ENCODE data around the gene PEF1. TPM values are rescaled to one million over a fixed set of nuclear protein-coding genes. Genes with fewer than 3 reads are reported as not detected.

Gene PEF1
- total RNA-seq, 3 donors from 2014 or later (not counting 1 experiment from before 2014, with no cell fraction given), result 48.9 to 62.8 (median 49.9) TPM

DNA sequence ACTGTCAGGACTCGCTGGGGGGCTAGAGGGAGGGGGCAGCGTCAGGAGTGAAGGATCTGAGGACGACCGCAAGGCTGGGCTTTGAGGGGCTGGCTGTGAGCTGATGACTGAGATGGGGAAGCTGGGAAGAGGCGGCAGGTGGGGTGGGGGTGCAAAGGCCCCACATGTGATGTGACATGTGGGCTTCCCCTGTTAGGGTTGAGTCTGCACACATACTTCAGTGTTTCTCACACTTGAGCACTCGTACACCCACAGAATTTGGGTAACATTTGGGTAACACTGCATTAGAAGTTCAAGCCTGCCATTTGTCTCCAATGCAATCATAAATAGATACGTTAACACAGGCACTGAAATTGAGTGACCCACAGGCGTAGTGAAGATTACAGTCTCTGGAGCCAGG is 42.9 kb upstream of the PEF1 start:
- no peaks in the 10 kb centered on the region for H3K36me3 Mint-ChIP-seq
- no peaks in the 10 kb centered on the region for H3K27me3 ChIP-seq (ENCODE audit: control insufficient read depth, insufficient read depth, low read length)
- no peak overlapping the region for H3K4me3 ChIP-seq (ENCODE audit: low read length)
- H3K9me3 Mint-ChIP-seq, result no peaks in the 10 kb centered on the region
- peaks cover 0 to 8% of the 10 kb centered on the region in 2 donors for H3K27me3 Mint-ChIP-seq (ENCODE audit: low read depth in 2 of 2)
- H3K4me1 Mint-ChIP-seq, result peaks cover 0 to 11% of the 10 kb centered on the region in 2 donors
- H3K36me3 ChIP-seq (ENCODE audit: control insufficient read depth, insufficient read depth, low read length), result no peaks in the 10 kb centered on the region
- H3K27ac Mint-ChIP-seq, result no peak overlapping the region
- TF ChIP-seq, protein P1, sequence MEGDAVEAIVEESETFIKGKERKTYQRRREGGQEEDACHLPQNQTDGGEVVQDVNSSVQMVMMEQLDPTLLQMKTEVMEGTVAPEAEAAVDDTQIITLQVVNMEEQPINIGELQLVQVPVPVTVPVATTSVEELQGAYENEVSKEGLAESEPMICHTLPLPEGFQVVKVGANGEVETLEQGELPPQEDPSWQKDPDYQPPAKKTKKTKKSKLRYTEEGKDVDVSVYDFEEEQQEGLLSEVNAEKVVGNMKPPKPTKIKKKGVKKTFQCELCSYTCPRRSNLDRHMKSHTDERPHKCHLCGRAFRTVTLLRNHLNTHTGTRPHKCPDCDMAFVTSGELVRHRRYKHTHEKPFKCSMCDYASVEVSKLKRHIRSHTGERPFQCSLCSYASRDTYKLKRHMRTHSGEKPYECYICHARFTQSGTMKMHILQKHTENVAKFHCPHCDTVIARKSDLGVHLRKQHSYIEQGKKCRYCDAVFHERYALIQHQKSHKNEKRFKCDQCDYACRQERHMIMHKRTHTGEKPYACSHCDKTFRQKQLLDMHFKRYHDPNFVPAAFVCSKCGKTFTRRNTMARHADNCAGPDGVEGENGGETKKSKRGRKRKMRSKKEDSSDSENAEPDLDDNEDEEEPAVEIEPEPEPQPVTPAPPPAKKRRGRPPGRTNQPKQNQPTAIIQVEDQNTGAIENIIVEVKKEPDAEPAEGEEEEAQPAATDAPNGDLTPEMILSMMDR (IDR thresholded peaks at IDR 0.05), result no peak
- H3K27ac ChIP-seq (ENCODE audit: low read length), result no peak overlapping the region
- no peak for ATAC-seq
- DNase-seq, result no peak
- H3K4me1 ChIP-seq (ENCODE audit: control insufficient read depth, insufficient read depth, low read length), result peaks cover 4% of the 10 kb centered on the region
- intact Hi-C loops (cut with micrococcal nuclease), result no loop called here
- no peak overlapping the region for H3K4me3 Mint-ChIP-seq
- 83% methylated on average over 8 of the region's 8 CpGs for WGBS (ENCODE audit: insufficient coverage)
- H3K9me3 ChIP-seq (ENCODE audit: control insufficient read depth, insufficient read depth, low read length), result no peaks in the 10 kb centered on the region

DNA sequence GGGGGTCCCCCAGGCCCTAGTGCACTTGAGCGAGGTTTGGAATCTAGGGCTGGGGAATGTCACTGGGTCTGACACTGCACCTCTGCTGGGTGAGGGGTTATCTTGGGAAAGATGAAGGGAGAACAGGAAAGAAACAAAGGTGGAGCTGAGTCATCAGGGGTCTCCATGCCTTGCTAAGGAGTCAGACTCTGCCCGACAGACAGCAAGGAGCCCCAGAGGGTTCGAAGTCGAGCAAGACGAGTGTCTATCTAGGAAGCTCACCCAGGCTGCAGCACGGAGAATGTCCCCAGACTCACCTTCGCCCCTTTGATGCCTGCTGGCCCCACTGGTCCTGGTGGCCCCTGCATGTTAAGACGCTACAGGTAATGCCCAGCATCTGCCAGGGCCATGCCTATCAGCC is 41.1 kb upstream of the PEF1 start:
- DNase-seq (no peak), ATAC-seq (no peak)
- Histone ChIP-seq H3K4me3 (ENCODE audit: low read length) (no peak overlapping the region), H3K27me3 (ENCODE audit: control insufficient read depth, insufficient read depth, low read length) (no peaks in the 10 kb centered on the region), H3K36me3 (ENCODE audit: control insufficient read depth, insufficient read depth, low read length) (no peaks in the 10 kb centered on the region), H3K4me1 (ENCODE audit: control insufficient read depth, insufficient read depth, low read length) (peaks cover 4% of the 10 kb centered on the region), H3K27ac (ENCODE audit: low read length) (no peak overlapping the region), H3K9me3 (ENCODE audit: control insufficient read depth, insufficient read depth, low read length) (no peaks in the 10 kb centered on the region)
- Mint-ChIP-seq H3K4me3 (no peak overlapping the region), H3K9me3 (no peaks in the 10 kb centered on the region), H3K27me3 (ENCODE audit: low read depth in 2 of 2) (peaks cover 0 to 8% of the 10 kb centered on the region in 2 donors), H3K36me3 (no peaks in the 10 kb centered on the region), H3K4me1 (peaks cover 0 to 11% of the 10 kb centered on the region in 2 donors), H3K27ac (no peak overlapping the region)
- intact Hi-C loops (cut with micrococcal nuclease), result no loop called here
- TF ChIP-seq, protein P1 (IDR thresholded peaks at IDR 0.05), result no peak
- 86% methylated on average over 8 of the region's 8 CpGs for WGBS (ENCODE audit: insufficient coverage)

DNA sequence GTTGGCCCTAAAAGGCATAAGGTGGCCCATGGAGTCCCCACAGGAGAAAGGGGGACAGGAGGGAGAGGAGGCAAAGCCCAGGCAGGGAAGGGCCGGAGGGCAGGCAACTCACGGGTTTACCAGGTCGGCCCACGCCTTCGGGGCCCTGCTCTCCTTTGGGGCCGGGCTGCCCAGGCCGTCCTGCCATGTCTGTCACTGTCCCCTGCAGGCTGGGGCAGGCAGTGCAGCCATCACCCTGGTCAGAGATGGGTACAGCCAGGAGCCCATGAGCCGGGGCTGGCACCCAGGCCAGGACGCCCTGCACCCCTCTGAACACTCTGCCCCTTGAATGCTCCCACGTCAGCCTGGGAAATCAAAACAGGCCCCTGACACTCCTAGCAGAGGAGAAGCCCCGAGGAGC is 39.3 kb upstream of the PEF1 start:
- H3K27ac ChIP-seq (ENCODE audit: low read length), result no peak overlapping the region
- peaks cover 4% of the 10 kb centered on the region for H3K4me1 ChIP-seq (ENCODE audit: control insufficient read depth, insufficient read depth, low read length)
- ATAC-seq, result peak in 1 of 3 donors; percentile 50
- H3K9me3 Mint-ChIP-seq, result no peaks in the 10 kb centered on the region
- DNase-seq, result no peak
- peaks cover 0 to 8% of the 10 kb centered on the region in 2 donors for H3K27me3 Mint-ChIP-seq (ENCODE audit: low read depth in 2 of 2)
- 85% methylated on average over 11 of the region's 11 CpGs for WGBS (ENCODE audit: insufficient coverage)
- no peaks in the 10 kb centered on the region for H3K9me3 ChIP-seq (ENCODE audit: control insufficient read depth, insufficient read depth, low read length)
- no peak overlapping the region for H3K4me3 ChIP-seq (ENCODE audit: low read length)
- intact Hi-C loops (cut with micrococcal nuclease), result no loop called here
- H3K27ac Mint-ChIP-seq, result no peak overlapping the region
- no peaks in the 10 kb centered on the region for H3K27me3 ChIP-seq (ENCODE audit: control insufficient read depth, insufficient read depth, low read length)
- H3K4me3 Mint-ChIP-seq, result no peak overlapping the region
- no peaks in the 10 kb centered on the region for H3K36me3 Mint-ChIP-seq
- TF ChIP-seq, protein P1 (IDR thresholded peaks at IDR 0.05), result peak; percentile 26
- peaks cover 0 to 11% of the 10 kb centered on the region in 2 donors for H3K4me1 Mint-ChIP-seq
- no peaks in the 10 kb centered on the region for H3K36me3 ChIP-seq (ENCODE audit: control insufficient read depth, insufficient read depth, low read length)

DNA sequence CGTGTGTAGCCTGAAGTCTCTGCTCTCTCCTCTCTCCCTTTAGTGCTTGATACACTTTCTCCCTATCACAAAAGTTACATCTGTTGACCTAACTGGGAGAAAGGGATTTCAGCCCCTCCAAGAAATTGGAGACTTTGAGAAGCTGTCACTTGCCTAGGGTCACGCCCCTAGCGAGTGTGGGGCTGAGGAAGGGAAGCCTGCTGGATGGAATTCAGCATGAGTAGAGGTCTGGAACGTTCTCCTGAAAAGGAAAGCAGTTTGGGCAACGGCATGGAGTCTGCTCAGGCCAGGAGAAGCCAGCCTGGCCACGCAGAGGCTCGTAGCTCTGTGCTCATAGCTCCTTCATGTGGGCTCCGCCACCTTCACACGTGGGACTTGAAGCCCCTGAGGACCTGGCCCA is 36.7 kb upstream of the PEF1 start:
- H3K27ac ChIP-seq (ENCODE audit: low read length), result no peak overlapping the region
- intact Hi-C loops (cut with micrococcal nuclease), result no loop called here
- H3K36me3 ChIP-seq (ENCODE audit: control insufficient read depth, insufficient read depth, low read length), result no peaks in the 10 kb centered on the region
- Mint-ChIP-seq H3K27me3 (ENCODE audit: low read depth in 2 of 2) (peaks cover under 1 to 6% of the 10 kb centered on the region in 2 donors), H3K9me3 (no peaks in the 10 kb centered on the region), H3K4me1 (peaks cover 0 to 11% of the 10 kb centered on the region in 2 donors), H3K36me3 (no peaks in the 10 kb centered on the region), H3K4me3 (no peak overlapping the region), H3K27ac (no peak overlapping the region)
- H3K27me3 ChIP-seq (ENCODE audit: control insufficient read depth, insufficient read depth, low read length), result no peaks in the 10 kb centered on the region
- H3K4me1 ChIP-seq (ENCODE audit: control insufficient read depth, insufficient read depth, low read length), result peaks cover 4% of the 10 kb centered on the region
- H3K4me3 ChIP-seq (ENCODE audit: low read length), result no peak overlapping the region
- no peak for DNase-seq
- WGBS (ENCODE audit: insufficient coverage), result 77% methylated on average over 9 of the region's 9 CpGs
- no peak for ATAC-seq
- TF ChIP-seq, protein P1 (IDR thresholded peaks at IDR 0.05), result no peak
- H3K9me3 ChIP-seq (ENCODE audit: control insufficient read depth, insufficient read depth, low read length), result no peaks in the 10 kb centered on the region
